HG02642 (cell line): ENCODE data around the gene MAGEA12.
"Not testable (repeated sequence)": the region's sequence is repeated elsewhere in the genome, so short reads cannot be mapped to it uniquely, and the experiment has no call there.

Experiments
- ATAC-seq: cut with Tn5 transposase; IDR thresholded peaks from one replicate; pipeline ENCODE4 v1.9.1; 2021; ENCODE audit warnings: mild to moderate bottlenecking; ENCODE audit not compliant: unreplicated experiment, poor library complexity

The MAGEA12 gene

GRCh38 chrX:152761582-152761981 is 28.0 kb downstream of the MAGEA12 start:
- ATAC-seq = not testable (repeated sequence)

- ATAC-seq = not testable (repeated sequence)
Observed at GRCh38 chrX:152766562-152766961, 33.0 kb downstream of the MAGEA12 start.

GRCh38 chrX:152769549-152770289 is 36.2 kb downstream of the MAGEA12 start, which contains the start of gene MAGEA6:
Gene MAGEA6 (minus strand): TSS chrX:152769689. CDS start chrX:152767650, 2,039 bp downstream.
- not testable (repeated sequence) for ATAC-seq

GRCh38 chrX:152787062-152787461 is 53.5 kb downstream of the MAGEA12 start:
- peak; percentile 89 for ATAC-seq
